Esophagus squamous epithelium (tissue), 4 donors: Measurements from ENCODE around the gene ITCH.

Experiments
- CTCF ChIP-seq, 6 experiments: fragments of 450-650 bp in 4 of 6; fragments of 200-600 bp in 2 of 6; sonication (generic) in 2 of 6; IDR thresholded peaks; one replicate each; pipeline ENCODE4 v1.5.1; 2016 to 2019; ENCODE audit warnings: antibody characterized with exemption in 6 of 6, mild to moderate bottlenecking in 4 of 6, moderate library complexity in 4 of 6
- POLR2A ChIP-seq, 4 donors: fragments of 450-650 bp; IDR thresholded peaks; one replicate each; pipeline ENCODE4 v1.6.1; 2017; ENCODE audit warnings: antibody characterized with exemption in 4 of 4, mild to moderate bottlenecking in 4 of 4, moderate library complexity in 3 of 4

GRCh38 chr20:34531608-34532265 lies 168.7 kb downstream of the ITCH start:
- TF ChIP-seq CTCF (IDR thresholded peaks at IDR 0.05) (no peak), POLR2A (IDR thresholded peaks at IDR 0.05) (no peak)
